RWPE2 (cell line): ENCODE measurements around the gene NLRP7.
"Not testable (repeated sequence)": the region's sequence is repeated elsewhere in the genome, so short reads cannot be mapped to it uniquely, and the experiment has no call there.

ENCODE experiments used
- ATAC-seq: fragments of 200-7000 bp; cut with Tn5 transposase; 3 replicates; pipeline ENCODE4 v1.9.1; 2021; ENCODE audit warnings: low read depth
- DNase-seq: peaks from one replicate; pipeline ENCODE4 v3.0.0-alpha.2; 2020; ENCODE audit warnings: low spot score
- H3K27ac ChIP-seq: fragments of 450-650 bp; 2 replicates; pipeline ENCODE4 v1.5.1; 2017; ENCODE audit warnings: mild to moderate bottlenecking; ENCODE audit not compliant: poor library complexity, severe bottlenecking
- H3K27me3 ChIP-seq: fragments of 250-450 bp; sonication (Bioruptor Pico); 2 replicates; pipeline ENCODE4 v1.5.1; 2021; ENCODE audit warnings: mild to moderate bottlenecking, moderate library complexity; ENCODE audit not compliant: insufficient read depth, poor library complexity, severe bottlenecking
- H3K36me3 ChIP-seq: fragments of 250-450 bp; sonication (Bioruptor Pico); 2 replicates; pipeline ENCODE4 v1.5.1; 2020; ENCODE audit warnings: low read depth, mild to moderate bottlenecking, moderate library complexity
- H3K4me1 ChIP-seq: fragments of 250-450 bp; sonication (Bioruptor Pico); 2 replicates; pipeline ENCODE4 v1.5.1; 2021; ENCODE audit warnings: mild to moderate bottlenecking, moderate library complexity; ENCODE audit not compliant: insufficient read depth, poor library complexity, severe bottlenecking
- H3K4me3 ChIP-seq: fragments of 250-450 bp; sonication (Bioruptor Pico); 2 replicates; pipeline ENCODE4 v1.5.1; 2021; ENCODE audit warnings: mild to moderate bottlenecking, moderate library complexity; ENCODE audit not compliant: severe bottlenecking
- H3K9me3 ChIP-seq: fragments of 250-450 bp; sonication (Bioruptor Pico); 2 replicates; pipeline ENCODE4 v1.5.1; 2021; ENCODE audit warnings: mild to moderate bottlenecking, moderate library complexity; ENCODE audit not compliant: severe bottlenecking
- CTCF ChIP-seq: fragments of 450-650 bp; IDR thresholded peaks from one replicate; pipeline ENCODE4 v1.5.1; 2017; ENCODE audit warnings: mild to moderate bottlenecking, moderate library complexity; ENCODE audit not compliant: poor library complexity, severe bottlenecking

Gene NLRP7

GRCh38 chr19:54902061-54902460 is 45.3 kb downstream of the NLRP7 start:
- Histone ChIP-seq H3K9me3 (no peaks in the 10 kb centered on the region), H3K4me1 (no peaks in the 10 kb centered on the region), H3K27me3 (no peaks in the 10 kb centered on the region), H3K36me3 (no peaks in the 10 kb centered on the region), H3K4me3 (no peak overlapping the region), H3K27ac (no peak overlapping the region)
- DNase-seq (no peak), ATAC-seq (no peak)
- no peak for TF ChIP-seq CTCF

GRCh38 chr19:54901153-54901552 is 46.2 kb downstream of the NLRP7 start:
- H3K36me3 ChIP-seq, H3K9me3 ChIP-seq, H3K27ac ChIP-seq, H3K4me1 ChIP-seq, H3K4me3 ChIP-seq, DNase-seq, H3K27me3 ChIP-seq: not testable (repeated sequence)
- ATAC-seq, result peak; percentile 21; the same call in 2 of the 3 replicates

- H3K4me1 ChIP-seq, H3K27ac ChIP-seq, ATAC-seq, DNase-seq, H3K4me3 ChIP-seq, H3K27me3 ChIP-seq, H3K36me3 ChIP-seq, H3K9me3 ChIP-seq: not testable (repeated sequence)
Observed at GRCh38 chr19:54899646-54900045, 47.7 kb downstream of the NLRP7 start.

- not testable (repeated sequence) for H3K27me3 ChIP-seq, H3K4me3 ChIP-seq, H3K36me3 ChIP-seq, H3K9me3 ChIP-seq, ATAC-seq, H3K27ac ChIP-seq, H3K4me1 ChIP-seq, DNase-seq
Observed at GRCh38 chr19:54898685-54899084, 48.6 kb downstream of the NLRP7 start.

GRCh38 chr19:54896036-54896435 is 51.3 kb downstream of the NLRP7 start:
- Histone ChIP-seq H3K4me1 (no peaks in the 10 kb centered on the region), H3K4me3 (no peak overlapping the region), H3K36me3 (no peaks in the 10 kb centered on the region), H3K27ac (no peak overlapping the region), H3K27me3 (no peaks in the 10 kb centered on the region), H3K9me3 (no peaks in the 10 kb centered on the region)
- TF ChIP-seq CTCF, result no peak
- DNase-seq (no peak), ATAC-seq (no peak)

GRCh38 chr19:54894106-54894505 is 53.2 kb downstream of the NLRP7 start:
- not testable (repeated sequence) for H3K27ac ChIP-seq, ATAC-seq, DNase-seq

GRCh38 chr19:54893406-54893805 is 53.9 kb downstream of the NLRP7 start:
- Histone ChIP-seq H3K4me3 (no peak overlapping the region), H3K4me1 (no peaks in the 10 kb centered on the region), H3K36me3 (no peaks in the 10 kb centered on the region), H3K27me3 (no peaks in the 10 kb centered on the region), H3K9me3 (no peaks in the 10 kb centered on the region), H3K27ac (no peak overlapping the region)
- TF ChIP-seq CTCF, result no peak
- DNase-seq (no peak), ATAC-seq (no peak)

More at GRCh38 chr19:54894106-54894505, 53.2 kb downstream of the NLRP7 start:
- not testable (repeated sequence) for H3K4me1 ChIP-seq, H3K36me3 ChIP-seq, H3K9me3 ChIP-seq, H3K4me3 ChIP-seq, H3K27me3 ChIP-seq
